ENCODE measurements around the gene GFY.
"Not testable (repeated sequence)": the region's sequence is repeated elsewhere in the genome, so short reads cannot be mapped to it uniquely, and the experiment has no call there.

DNA sequence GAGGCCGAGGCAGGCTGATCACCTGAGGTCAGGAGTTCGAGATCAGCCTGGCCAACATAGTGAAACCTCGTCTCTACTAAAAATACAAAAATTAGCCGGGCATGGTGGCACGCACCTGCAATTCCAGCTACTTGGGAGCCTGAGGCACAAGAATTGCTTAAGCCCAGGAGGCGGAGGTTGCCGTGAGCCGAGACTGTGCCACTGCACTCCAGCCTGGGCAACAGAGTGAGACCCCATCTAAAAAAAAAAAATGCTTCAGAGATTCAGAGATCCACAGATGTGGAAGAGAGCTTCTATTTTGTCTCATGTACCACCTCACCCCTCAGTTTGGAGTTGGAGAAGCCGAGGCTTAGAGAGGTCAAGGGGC, 48.3 kb downstream of the GFY start:
- TF ChIP-seq, protein P1, sequence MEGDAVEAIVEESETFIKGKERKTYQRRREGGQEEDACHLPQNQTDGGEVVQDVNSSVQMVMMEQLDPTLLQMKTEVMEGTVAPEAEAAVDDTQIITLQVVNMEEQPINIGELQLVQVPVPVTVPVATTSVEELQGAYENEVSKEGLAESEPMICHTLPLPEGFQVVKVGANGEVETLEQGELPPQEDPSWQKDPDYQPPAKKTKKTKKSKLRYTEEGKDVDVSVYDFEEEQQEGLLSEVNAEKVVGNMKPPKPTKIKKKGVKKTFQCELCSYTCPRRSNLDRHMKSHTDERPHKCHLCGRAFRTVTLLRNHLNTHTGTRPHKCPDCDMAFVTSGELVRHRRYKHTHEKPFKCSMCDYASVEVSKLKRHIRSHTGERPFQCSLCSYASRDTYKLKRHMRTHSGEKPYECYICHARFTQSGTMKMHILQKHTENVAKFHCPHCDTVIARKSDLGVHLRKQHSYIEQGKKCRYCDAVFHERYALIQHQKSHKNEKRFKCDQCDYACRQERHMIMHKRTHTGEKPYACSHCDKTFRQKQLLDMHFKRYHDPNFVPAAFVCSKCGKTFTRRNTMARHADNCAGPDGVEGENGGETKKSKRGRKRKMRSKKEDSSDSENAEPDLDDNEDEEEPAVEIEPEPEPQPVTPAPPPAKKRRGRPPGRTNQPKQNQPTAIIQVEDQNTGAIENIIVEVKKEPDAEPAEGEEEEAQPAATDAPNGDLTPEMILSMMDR (IDR thresholded peaks at IDR 0.05; ENCODE audit: low read length), result not testable (repeated sequence)
- TF ChIP-seq EZH2 (IDR thresholded peaks at IDR 0.05; ENCODE audit: borderline replicate concordance, low read length), result not testable (repeated sequence)
